CD4-positive, alpha-beta T cell treated with Interleukin-12 subunit alpha and Interleukin-12 subunit beta, for 1 hour (primary cell): Measurements from ENCODE around the gene SLC34A3.

ENCODE experiments used
- DNase-seq: peaks from one replicate; pipeline ENCODE4 v3.0.0-alpha.2; 2020

Gene SLC34A3

DNA sequence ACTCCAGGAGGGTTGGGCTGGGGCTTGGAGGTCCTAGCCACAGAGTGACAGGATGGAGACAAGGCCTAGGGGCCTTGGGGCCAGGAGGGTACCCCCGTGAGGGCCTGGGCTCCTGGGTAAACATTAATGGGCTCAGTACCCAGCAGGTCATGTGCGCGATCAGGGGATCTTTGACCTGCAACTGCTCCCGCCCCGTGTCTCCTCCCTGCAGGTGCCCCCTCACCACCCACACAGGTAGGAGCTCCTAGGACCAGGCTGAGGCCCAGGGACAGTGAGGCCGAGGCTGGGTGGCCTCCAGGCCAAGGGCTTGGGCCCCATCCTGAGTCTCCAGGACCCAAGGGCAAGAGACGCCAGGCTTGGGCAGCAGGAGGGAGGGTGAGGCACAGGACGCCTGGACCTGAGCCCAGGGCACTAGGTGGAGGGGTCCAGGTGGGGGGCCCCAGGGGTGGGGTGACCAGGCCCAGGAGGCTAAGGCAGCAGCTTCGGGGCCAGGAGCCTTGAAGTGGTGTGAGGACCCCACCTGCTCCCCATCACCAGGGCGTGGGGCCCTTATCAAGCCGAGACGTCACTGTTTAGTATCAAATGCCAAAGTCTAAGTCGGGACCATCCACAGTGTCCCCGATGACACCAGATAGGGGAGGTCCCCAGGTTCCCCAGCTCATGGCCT lies at the start of gene SLC34A3:
TSS of gene SLC34A3 (plus strand) at position 197 of the 667 bp plus-strand sequence. CDS start 802 bp downstream, outside the sequence.
- no peak for DNase-seq

DNA sequence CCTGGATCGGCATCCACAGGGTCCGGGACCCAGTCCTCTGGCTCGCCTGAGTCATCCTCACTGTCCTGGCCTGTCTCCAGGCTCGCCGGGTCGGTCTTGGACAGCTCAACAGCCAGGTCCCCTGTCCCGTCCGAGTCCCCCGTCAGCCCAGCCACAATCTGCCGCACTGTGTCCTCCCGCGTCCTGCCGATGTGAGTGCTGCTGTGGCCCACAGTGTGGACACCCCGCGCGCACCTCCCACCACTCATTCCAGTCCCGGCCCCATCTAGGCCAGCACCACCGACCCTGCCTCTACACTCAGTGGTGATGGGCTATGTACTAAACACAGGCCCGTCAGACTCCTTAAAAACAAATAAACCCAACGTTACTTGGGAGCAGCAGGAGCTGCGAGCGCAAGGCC lies 49.0 kb upstream of the SLC34A3 start:
- DNase-seq = no peak

DNA sequence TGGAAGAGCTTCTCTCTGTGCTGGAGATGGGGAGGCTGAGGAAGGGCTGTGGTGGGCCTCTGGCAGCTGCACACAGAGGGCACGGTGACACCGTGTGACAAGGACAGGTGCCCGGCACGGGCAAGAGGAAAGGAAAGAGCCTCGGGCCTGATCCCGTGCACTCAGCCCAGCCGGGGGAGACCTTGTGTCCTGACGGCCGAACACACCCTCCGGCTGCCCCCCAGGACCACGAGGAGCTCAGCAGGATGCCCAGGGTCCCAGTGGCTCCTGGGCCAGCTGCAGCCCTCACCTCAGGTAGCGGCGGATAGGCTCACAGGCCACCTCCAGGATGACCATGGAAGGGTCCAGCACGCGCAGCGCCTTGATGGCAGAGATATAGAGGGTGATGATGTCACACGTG lies 47.9 kb upstream of the SLC34A3 start:
- DNase-seq = no peak

- DNase-seq = no peak
These were observed 46.6 kb upstream of the SLC34A3 start for GRCh38 chr9:137183980-137184595.

DNA sequence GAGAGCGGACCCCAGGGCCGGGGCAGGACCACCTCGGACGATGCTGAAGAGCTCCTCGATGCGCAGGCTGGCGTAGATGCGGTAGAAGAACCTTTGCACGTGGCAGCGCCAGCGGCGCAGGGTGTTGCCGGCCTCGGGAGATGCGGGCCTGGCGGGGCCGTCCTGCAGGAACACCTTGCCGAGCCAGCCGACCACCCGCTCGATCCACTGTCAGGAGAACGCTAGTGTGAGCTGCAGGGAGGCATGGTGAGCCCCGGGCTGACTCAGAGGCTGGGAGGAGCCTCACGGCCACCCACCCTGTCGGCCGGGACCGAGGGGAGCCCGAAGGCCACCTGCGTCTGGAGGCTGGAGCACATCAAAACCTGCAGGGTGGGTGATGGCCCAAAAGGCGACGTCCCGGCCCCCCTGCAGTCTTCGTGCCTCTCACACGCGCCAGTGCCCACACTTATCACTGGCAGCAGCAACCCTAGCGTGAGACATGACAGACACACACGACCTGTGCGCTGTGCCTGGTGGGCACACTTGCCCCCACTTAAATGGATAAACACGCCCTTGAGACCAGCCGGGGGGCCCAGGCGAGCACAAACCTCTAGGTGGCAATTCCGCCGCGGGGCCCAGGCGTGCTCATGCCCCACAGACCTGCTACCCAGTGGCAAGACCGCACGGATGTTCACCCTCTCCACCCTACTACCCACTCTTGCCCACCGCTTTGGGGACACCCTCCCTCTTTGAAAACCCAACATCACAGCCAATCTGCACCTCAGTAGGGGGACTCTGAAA lies 45.6 kb upstream of the SLC34A3 start:
- no peak for DNase-seq

DNA sequence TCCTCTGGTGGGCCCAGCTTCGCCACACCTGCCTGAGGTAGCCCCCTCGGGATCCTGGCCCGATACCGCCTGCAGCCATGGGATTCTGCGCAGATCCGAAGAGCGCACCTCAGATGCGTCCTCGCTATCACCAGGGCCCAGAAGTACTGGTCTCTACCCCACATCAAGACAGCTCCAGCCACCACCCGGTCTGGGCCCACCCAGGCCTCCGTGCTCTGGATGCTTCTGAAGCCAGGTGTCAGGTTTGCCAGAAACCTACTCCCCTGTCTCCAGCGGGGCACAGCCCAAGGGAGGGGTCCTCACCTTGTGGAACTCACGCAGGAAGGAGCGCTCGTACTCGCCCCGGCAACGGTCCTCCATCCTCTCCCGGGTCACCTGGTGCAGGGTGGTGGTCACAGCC lies 44.8 kb upstream of the SLC34A3 start:
- DNase-seq = no peak

GRCh38 chr9:137186385-137186784 lies 44.3 kb upstream of the SLC34A3 start:
- DNase-seq = no peak

GRCh38 chr9:137187386-137187785 lies 43.3 kb upstream of the SLC34A3 start:
- DNase-seq = no peak

- no peak for DNase-seq
These were observed 42.6 kb upstream of the SLC34A3 start for GRCh38 chr9:137188086-137188489.

GRCh38 chr9:137188490-137189296 lies 42.0 kb upstream of the SLC34A3 start, which contains the start of the genes ANAPC2 and SSNA1:
ANAPC2 (minus strand) TSS chr9:137188560; CDS start chr9:137188532, 28 bp downstream.
SSNA1 (plus strand) TSS chr9:137188676; CDS start chr9:137188727, 51 bp downstream.
- DNase-seq = peak; percentile 94

GRCh38 chr9:137189297-137190295 lies 41.1 kb upstream of the SLC34A3 start:
- DNase-seq = no peak

DNA sequence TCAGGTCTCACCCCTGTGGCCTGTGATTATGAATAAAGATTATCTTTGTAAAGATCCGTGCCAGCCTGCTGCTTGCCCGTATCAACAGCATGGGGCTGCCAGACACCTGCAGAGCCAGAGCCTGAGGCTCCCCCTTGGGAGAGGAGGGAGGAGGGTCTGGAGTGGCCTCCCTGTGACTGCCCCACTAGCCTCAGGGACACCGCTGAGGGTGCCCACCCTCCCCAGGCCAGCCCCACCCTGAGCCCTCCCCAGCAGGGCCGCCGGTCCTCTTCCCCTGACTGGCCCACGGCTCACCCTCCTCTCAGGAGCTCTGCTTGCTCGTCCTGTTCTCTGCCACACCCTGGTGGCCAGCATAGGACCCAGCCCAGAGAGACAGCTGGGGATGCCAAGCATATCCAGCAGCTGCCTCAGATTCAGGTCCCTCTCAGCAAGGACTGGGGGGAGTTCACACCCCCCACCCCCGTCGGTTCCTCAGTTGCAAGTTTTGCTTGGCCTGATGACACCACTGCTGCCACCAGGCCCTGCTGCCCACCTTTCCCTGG lies 40.3 kb upstream of the SLC34A3 start:
- no peak for DNase-seq

DNA sequence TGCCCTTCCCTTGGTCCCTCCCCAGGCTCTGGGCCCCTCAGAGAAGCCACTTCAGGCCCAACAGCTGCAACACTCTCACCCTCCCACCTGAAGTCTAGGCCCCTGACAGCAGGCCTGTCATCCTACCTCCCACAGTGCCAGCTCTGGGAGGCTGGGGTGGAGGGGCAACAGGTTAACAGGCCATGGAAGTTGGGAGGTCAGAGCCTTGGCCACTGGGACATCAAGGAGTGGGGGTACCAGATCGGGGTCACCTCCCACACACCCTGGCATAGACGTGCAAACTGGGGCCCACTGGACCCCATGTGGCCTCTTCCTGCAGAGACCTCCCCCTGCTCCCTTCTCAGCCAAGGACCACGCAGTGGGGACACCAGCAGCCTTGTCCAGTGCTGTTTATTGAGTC lies 39.5 kb upstream of the SLC34A3 start:
- no peak for DNase-seq

GRCh38 chr9:137191691-137192447 lies 38.8 kb upstream of the SLC34A3 start:
- no peak for DNase-seq

DNA sequence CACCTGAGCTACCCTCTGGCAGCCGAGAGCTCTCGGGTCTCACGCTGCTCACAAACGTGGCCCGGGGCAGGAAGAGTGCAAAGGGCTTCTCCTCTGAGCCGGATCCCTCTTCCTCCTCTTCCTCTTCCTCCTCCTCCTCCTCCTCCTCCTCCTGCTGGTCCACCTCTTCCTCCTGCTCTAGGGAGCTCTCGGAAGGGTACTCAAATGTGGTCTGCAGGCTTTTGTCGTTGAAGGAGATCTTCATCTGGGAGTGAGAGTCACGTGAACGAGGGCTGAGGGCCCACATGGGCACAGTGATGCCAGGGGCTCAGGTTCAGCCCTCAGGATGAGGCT lies 38.3 kb upstream of the SLC34A3 start:
- DNase-seq = no peak

DNA sequence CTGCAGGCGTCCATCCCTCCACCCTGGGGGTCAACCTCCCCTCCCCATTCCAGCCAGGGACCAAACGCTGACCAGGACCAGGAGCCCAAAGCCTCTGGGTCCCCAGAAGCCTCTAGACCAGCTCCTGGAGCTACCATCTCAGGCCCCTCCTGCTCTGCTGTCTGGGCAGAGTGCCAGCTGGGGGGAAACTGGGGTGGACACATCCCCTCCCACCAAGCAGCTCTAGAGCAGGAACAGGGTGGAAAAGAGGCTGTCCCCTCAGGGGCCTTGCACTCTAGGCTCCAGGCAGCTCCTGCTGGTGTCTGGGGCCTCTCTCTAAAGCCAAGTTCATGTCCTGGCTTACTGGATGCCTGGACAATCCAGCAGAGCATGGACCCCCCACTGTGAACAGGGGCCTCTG lies 37.8 kb upstream of the SLC34A3 start:
- no peak for DNase-seq

GRCh38 chr9:137193771-137194170 lies 36.9 kb upstream of the SLC34A3 start:
- no peak for DNase-seq

DNA sequence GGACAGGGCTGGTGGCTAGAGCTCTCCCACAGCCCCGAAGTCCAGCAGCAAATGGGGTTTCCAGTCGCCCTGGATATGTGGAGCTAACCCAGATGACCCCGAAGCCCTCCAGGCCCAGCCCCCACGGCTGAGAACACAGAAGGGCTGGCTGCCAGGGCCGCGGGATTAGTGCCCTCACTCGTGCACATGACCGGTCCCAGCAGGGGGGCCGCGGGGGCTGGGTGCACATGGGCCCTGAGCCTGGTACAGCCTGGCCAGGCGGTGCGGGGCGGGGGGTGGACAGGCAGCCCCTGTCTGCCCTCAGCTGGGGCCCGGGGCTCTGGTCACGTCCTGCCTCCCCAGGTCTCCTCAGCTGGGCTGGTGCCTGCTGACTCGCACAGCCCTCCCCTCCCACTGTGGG lies 36.3 kb upstream of the SLC34A3 start:
- no peak for DNase-seq

GRCh38 chr9:137194909-137195308 lies 35.8 kb upstream of the SLC34A3 start:
- DNase-seq = no peak

DNA sequence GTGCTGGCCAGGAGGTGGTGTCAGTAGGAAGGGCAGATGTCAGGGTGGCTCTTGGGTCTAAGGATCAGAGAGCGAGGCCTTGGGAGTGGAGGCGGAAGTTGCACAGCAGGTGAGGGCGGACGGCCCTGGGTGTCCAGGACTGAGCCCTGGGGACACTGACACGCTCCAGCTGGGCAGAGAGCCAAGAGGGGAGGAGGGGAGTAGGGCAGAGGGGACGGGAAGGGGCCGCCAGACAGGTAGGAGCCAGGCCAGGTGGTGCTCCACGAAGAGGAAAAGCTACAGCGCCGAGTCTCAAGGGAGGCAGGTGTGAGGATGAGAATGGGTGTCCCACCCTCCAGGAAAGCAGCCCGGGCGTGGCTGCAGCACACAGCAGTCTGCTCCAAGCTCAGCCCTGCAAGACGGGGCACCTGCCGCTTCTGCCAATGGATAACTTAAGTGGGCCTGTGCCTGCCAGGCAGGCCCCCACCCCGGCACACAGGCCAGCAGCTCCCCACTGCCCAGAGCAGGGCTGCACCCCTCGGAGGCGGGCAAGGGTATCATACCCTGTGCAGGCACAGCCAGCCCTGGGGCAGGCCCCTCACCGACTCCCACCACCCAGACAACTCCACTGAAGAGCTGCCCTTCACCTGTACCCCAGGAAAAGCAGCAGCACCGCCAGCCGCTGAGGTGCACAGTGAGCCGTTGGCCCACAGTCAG lies 35.0 kb upstream of the SLC34A3 start:
- no peak for DNase-seq
